GOT3 (cell line): ENCODE results near the gene RAB12.

ENCODE experiments used
- DNase-seq: peaks from one replicate; lab custom pipeline; 2025; ENCODE audit warnings: mixed read lengths; lab: John Stamatoyannopoulos, UW

Gene RAB12

GRCh38 chr18:8685141-8685913, 76.1 kb downstream of the RAB12 start:
- peak; percentile 17 for DNase-seq

GRCh38 chr18:8685914-8686216, 76.6 kb downstream of the RAB12 start:
- no peak for DNase-seq

- DNase-seq, result no peak
Observed at GRCh38 chr18:8686611-8687010, 77.4 kb downstream of the RAB12 start.

- DNase-seq, result no peak
Observed at GRCh38 chr18:8688216-8688800, 79.1 kb downstream of the RAB12 start.

- no peak for DNase-seq
Observed at GRCh38 chr18:8688816-8689215, 79.6 kb downstream of the RAB12 start.
